Astrocyte of the spinal cord (primary cell): ENCODE measurements around the gene SMARCD1.

Experiments
- DNase-seq: peaks from one replicate; pipeline ENCODE4 v3.0.0; 2011; ENCODE audit warnings: low read depth, low spot score
- H3K4me3 ChIP-seq: 2 replicates; pipeline ENCODE4 v1.5.1; 2011; ENCODE audit warnings: low read depth, mild to moderate bottlenecking, low read length, moderate library complexity
- in situ Hi-C: cut with HindIII; loops from 2 replicates; pipeline ENCODE4 v1.10.0; 2017; ENCODE audit warnings: low sequenced_read_pairs
- TF ChIP-seq, protein P1 (sequence below): IDR thresholded peaks from 2 replicates; pipeline ENCODE4 v1.5.1; 2012; ENCODE audit warnings: low read depth, mild to moderate bottlenecking, low read length, inconsistent platforms

The SMARCD1 gene

DNA sequence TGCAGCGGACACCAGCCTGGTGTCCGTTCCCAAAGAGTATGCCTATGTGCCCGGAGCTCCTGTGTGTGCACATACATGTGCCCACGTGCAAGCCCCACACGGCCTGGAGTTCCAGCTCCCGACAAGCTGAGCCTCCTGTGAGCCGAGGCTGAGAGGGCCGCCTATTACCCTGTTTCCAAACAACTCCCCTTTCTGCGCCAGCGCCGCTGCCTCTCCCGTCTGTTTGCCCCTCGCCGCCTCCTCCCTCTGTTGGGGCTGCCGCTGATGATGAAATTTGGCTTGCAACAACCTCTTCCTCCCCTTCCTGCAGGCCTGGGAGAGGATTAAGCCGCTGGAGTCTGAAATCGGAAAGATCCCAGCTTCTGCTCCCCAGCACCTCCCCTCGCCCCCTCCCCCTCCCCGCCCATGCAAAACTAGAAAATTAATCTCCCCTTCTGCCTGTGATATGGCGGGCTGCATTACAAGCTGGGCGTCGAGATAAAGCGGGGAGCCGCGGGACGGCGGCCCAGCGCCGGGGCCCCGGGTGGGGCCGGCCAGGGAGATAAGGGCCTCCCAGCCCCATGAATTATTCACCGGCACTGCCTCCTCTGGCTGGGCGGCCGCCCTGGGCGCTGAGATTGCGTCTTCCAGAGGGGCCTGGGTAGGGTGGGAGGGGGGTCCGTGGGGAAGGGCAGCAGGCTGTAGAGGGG, 34.6 kb upstream of the SMARCD1 start:
- in situ Hi-C loops: no loop called here
- peak; percentile 12 for DNase-seq
- peak overlapping the region; percentile 17 for H3K4me3 ChIP-seq
- TF ChIP-seq, protein P1, sequence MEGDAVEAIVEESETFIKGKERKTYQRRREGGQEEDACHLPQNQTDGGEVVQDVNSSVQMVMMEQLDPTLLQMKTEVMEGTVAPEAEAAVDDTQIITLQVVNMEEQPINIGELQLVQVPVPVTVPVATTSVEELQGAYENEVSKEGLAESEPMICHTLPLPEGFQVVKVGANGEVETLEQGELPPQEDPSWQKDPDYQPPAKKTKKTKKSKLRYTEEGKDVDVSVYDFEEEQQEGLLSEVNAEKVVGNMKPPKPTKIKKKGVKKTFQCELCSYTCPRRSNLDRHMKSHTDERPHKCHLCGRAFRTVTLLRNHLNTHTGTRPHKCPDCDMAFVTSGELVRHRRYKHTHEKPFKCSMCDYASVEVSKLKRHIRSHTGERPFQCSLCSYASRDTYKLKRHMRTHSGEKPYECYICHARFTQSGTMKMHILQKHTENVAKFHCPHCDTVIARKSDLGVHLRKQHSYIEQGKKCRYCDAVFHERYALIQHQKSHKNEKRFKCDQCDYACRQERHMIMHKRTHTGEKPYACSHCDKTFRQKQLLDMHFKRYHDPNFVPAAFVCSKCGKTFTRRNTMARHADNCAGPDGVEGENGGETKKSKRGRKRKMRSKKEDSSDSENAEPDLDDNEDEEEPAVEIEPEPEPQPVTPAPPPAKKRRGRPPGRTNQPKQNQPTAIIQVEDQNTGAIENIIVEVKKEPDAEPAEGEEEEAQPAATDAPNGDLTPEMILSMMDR: no peak

- in situ Hi-C loops: no loop called here
- TF ChIP-seq, protein P1: no peak
- no peak overlapping the region for H3K4me3 ChIP-seq
- no peak for DNase-seq
Measured at GRCh38 chr12:50051101-50051806, 33.9 kb upstream of the SMARCD1 start.

DNA sequence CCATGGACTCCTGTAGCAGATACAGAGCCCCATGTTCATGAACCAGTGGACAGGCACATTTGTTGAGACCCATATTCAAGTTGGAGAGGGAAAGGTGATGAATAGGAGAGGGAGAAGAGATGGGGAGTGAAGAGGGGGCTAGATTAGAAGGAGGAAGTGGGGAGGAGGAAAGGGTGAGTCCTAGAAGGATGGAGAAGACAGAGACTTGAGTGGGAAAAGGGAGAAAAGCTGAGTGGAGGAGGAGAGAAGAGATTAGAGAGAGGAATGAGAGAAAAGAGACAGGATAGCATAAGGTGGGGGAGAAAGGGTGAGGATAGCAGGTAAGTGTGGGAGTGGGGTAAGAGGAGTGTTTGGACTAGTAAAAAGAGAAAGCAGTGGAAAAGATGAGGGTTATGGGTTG, 32.6 kb upstream of the SMARCD1 start:
- no peak for DNase-seq
- in situ Hi-C loops: no loop called here
- no peak overlapping the region for H3K4me3 ChIP-seq
- TF ChIP-seq, protein P1: no peak

DNA sequence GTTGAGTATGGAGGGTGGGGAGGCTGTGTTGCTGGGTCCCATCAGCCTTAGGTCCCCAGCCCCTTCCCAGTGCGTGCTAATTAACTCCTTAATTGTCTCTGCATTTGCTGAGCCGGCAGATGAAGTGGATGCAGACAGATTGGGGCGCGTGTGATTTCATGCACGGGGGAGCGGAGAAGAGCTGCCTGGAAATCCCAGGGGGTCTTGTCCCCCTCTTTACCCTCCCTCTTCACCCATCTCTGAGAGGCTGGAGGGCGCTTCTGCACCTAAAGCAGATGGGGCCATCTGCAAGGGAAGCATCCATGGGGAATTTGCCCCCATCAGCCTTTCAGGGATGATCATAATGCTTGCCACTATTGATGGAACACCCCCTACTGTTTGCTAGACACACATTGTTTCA, 32.2 kb upstream of the SMARCD1 start:
- no peak for DNase-seq
- in situ Hi-C loops: no loop called here
- TF ChIP-seq, protein P1: no peak
- H3K4me3 ChIP-seq: no peak overlapping the region

GRCh38 chr12:50053583-50053982, 31.6 kb upstream of the SMARCD1 start:
- H3K4me3 ChIP-seq: no peak overlapping the region
- TF ChIP-seq, protein P1: no peak
- in situ Hi-C loops: no loop called here
- DNase-seq: no peak

GRCh38 chr12:50055831-50056638, 29.1 kb upstream of the SMARCD1 start:
- H3K4me3 ChIP-seq: no peak overlapping the region
- peak; percentile 60 for DNase-seq
- in situ Hi-C loops: no loop called here
- TF ChIP-seq, protein P1: peak; percentile 99
